ENCODE data around the gene ARFIP2.

ARFIP2 gene

GRCh38 chr11:6443269-6444003 lies 37.7 kb downstream of the ARFIP2 start:
- DNase-seq (ENCODE audit: low spot score) = peak; percentile 75

GRCh38 chr11:6442441-6442840 lies 38.7 kb downstream of the ARFIP2 start:
- DNase-seq (ENCODE audit: low spot score) = no peak

- DNase-seq (ENCODE audit: low spot score) = no peak
These were observed 40.2 kb downstream of the ARFIP2 start, which contains the start of gene HPX for GRCh38 chr11:6440906-6441358. HPX (minus strand) TSS chr11:6440987; CDS start chr11:6440963, 24 bp downstream.

GRCh38 chr11:6438979-6439571 lies 42.1 kb downstream of the ARFIP2 start:
- DNase-seq (ENCODE audit: low spot score) = peak; percentile 59

GRCh38 chr11:6437993-6438392 lies 43.1 kb downstream of the ARFIP2 start:
- DNase-seq (ENCODE audit: low spot score) = no peak

GRCh38 chr11:6437423-6437822 lies 43.7 kb downstream of the ARFIP2 start:
- DNase-seq (ENCODE audit: low spot score) = no peak

- DNase-seq (ENCODE audit: low spot score) = no peak
These were observed 47.0 kb downstream of the ARFIP2 start for GRCh38 chr11:6433998-6434660.

GRCh38 chr11:6431861-6432260 lies 49.3 kb downstream of the ARFIP2 start:
- DNase-seq (ENCODE audit: low spot score) = no peak

GRCh38 chr11:6427516-6427915 lies 53.6 kb downstream of the ARFIP2 start:
- DNase-seq (ENCODE audit: low spot score) = no peak
